HG02642 (cell line): Measurements from ENCODE around the gene PATJ.
A peak's percentile ranks its signal among the peaks of the same experiment; 100 is the strongest.

Experiments used
- ATAC-seq: cut with Tn5 transposase; IDR thresholded peaks from one replicate; pipeline ENCODE4 v1.9.1; 2021; ENCODE audit warnings: mild to moderate bottlenecking; ENCODE audit not compliant: unreplicated experiment, poor library complexity

PATJ gene

GRCh38 chr1:62077821-62078220, 335.5 kb downstream of the PATJ start:
- ATAC-seq: no peak

DNA sequence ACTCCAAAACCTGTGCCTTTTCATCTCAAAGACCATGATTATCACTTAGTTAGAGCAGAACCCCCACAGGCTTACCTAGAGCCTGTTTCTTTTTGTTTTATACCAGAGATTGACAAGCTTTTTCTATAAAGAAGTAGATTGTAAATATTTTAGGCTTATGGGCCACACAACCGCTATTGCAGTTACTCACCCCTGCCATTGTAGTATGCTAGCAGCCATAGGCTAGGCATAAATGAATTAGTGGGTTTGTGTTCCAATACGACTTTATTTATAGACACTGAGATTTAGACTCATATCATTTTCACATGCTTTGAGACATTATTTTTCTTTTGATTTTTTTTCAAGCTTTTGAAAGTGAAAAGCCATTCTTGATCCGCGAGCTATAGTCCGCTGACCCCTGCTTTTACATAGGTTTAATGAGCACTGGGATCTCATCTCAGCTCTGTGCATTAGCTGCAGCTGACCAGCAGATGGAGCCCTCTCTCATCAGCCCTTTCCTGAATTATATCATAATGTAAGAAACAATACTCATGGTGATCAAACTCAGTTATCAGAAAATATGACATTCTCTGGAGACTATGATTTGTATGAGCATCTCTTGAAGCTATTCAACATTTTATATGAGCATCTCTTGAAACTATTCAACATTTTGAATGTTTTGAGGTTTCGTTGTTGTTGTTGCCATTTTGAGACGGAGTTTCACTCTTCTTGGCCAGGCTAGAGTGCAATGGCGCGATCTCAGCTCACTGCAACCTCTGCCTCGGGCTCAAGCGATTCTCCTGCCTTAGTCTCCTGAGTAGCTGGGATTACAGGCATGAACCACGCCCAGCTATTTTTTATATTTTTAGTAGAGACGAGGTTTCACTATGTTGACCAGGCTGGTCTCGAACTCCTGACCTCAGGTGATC, 340.4 kb downstream of the PATJ start:
- ATAC-seq: no peak

GRCh38 chr1:62084310-62084890, 342.1 kb downstream of the PATJ start:
- ATAC-seq: no peak

- no peak for ATAC-seq
These were observed 346.2 kb downstream of the PATJ start for GRCh38 chr1:62088439-62088838.

- no peak for ATAC-seq
These were observed 347.3 kb downstream of the PATJ start for GRCh38 chr1:62089570-62089969.

DNA sequence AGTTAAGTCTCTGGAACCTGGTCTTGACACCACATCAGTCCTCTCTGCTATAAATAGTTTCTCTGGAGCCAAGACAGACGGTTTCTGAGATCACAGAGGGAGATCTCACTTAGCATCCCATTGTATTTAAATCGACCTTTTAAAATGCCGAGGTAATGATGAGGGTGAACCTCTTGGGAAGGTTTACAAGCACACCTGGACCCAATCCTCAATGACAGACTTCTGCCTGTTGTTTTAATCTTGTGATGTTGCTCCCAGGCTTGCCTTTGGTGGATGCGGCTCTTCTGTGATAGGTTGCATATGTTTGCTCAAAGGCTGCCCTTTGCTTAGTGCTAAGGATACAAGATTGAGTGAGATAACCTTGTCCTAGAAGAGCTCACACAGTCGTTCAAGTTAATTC, 347.7 kb downstream of the PATJ start:
- ATAC-seq: no peak

GRCh38 chr1:62092110-62092509, 349.8 kb downstream of the PATJ start:
- no peak for ATAC-seq

DNA sequence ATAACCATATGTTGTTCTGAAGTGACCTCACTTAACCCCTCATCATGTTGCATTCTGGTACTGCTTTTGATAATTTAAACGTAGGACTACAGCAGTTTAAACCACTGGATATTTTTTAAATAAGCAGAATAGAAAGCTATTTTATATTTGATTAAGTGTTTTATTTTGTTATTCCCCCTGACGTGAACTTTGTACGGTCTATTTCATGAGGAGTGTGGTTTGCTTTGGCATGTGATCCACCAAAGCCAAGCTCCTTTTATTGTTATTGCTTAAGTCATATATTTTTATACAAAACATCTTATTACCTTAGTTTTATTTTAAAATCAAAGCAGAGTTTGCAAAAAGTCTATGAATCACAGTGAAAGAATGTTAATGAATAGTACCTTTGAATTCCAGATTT, 351.0 kb downstream of the PATJ start:
- ATAC-seq: no peak

GRCh38 chr1:62097464-62097863, 355.2 kb downstream of the PATJ start:
- ATAC-seq: no peak

DNA sequence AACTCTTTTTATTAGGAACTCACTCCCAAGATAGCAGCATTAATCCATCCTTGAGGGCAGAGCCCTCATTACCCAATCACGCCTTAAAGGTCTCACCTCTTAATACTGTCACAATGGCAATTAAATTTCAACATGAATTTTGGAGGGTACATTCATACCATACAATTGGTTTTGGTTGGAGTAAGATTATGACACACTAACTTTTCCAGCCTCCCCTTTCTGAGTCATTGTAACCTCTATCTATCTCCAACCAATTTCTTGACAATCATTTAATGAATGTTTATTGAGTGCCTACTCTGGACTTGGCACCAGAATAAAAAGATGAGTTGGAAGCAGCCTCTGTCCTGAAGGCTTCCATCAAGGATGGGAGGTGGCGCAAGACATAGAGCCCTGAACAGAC, 358.2 kb downstream of the PATJ start:
- ATAC-seq: no peak

DNA sequence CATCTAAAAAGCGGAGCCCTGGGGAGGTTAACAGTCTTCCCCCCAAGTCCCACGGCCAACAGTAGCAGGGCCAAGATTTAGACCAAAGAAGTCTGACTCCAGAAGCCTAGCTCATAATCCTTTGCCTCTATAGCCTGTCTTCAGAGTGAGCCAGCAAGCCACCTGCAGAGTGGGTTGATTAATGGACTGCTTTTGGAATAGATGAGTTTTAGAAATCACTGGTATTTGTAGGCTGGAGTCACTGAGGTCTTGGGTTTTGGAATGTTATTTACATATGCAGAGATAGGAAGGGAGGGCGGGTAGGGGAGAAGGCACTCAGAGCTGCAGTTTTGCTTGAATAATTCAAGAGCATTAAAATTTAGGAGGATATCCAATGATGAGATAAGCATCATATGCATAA, 361.6 kb downstream of the PATJ start:
- no peak for ATAC-seq

GRCh38 chr1:62107923-62108322, 365.6 kb downstream of the PATJ start:
- no peak for ATAC-seq

DNA sequence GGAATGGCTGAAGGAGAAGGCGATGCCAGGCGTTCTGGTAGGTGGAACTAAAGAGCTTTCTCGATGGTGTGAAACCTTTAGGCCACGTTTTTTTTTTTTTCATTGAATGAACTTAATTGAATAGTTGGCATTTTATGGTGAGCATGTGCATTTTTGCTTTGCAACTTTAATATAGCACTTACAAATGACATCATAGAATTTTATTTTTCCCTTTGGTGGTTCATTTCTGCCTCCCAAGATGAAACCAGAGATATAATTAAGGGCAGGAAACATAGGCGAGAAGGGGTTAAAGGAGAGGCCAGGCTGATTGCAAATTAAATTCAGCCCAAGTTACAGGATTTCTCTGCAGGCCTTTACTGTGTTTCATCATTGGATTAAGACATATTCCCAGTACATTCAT, 366.8 kb downstream of the PATJ start:
- no peak for ATAC-seq

DNA sequence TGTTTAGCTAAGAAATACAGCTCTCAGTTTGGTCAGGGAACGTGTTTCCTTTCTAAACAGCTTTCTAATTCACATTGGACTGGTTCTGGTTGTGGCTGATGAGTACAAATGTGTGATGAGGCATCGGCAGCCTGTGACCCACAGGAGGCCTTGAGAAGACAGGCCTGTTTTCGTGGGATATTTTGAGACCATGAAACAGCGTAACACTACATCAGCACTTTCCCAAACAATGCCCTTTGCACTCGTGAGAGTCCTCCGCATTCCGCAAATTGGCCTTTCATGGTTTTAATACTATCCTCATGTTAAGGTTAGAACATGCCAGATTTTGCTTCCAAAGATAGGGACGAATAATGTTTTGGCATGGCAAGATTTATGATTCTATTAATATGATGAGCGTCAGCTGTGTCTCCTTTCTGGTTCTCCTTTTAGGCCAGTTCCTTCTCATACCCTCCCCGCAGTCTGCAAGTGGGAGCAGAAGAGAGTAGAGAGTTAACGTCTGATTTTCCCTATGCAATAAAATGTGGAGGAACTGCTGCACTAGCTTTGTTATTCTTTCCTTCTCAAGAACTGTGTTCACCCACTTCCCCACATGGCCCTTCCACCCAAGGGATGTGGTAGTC, 368.0 kb downstream of the PATJ start:
- no peak for ATAC-seq

- ATAC-seq: no peak
These were observed 368.8 kb downstream of the PATJ start for GRCh38 chr1:62111084-62111483.

GRCh38 chr1:62113507-62113906, 371.2 kb downstream of the PATJ start:
- ATAC-seq: no peak

DNA sequence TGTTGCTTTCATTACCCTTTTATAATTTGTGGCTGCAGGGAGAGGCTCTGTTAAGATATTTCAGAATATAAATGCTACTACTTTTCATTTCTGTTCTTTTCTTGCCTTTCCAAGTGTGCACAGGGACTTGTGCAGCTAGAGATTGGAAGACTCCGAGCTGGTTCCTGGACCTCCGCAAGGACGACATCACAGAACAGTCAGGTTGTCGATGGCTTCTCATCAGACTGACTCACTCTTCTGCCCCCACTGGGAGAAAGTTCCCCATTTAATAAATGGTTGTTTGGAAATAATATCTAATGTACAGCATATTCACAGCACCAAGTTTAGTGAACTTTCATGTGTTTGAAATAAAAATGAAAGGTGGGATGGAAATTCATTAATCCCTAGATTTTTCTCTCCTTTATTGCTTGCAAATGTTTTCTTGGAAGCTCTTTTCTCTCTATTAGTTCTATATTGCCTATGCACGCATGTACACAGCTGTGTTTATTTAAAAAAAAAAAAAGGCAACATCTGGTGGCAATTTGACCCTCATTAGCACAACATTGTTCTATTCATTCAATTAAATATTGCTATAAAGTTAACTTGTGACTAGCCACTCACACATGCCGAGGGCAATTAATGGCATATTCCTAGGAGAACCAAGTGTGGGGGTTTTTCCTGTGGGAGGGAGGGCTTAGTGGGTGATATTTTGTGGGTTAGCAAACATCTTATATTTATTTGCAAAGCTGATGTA, 374.9 kb downstream of the PATJ start:
- no peak for ATAC-seq

GRCh38 chr1:62126579-62127290, 384.5 kb downstream of the PATJ start:
- no peak for ATAC-seq

DNA sequence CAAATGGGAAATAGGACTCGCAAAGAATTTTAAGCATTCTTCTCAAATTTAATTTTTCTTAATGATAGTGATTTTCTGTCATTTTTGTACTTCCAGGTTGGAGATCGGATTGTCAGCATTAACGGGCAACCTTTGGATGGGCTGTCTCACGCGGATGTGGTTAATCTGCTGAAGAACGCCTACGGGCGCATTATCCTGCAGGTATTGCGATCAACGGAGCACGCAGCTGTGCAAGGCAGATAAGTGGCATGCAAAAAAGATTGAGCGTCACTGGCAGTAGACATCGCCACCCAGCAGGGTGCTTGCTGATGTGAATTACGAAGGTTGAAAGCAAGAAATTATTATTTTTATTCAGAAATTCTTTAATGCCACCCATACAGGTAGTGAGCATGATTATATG, 386.5 kb downstream of the PATJ start:
- ATAC-seq: no peak

- peak; percentile 76 for ATAC-seq
These were observed 388.9 kb downstream of the PATJ start for GRCh38 chr1:62131093-62131725.
